Common myeloid progenitor, CD34-positive (primary cell): ENCODE measurements around the gene DBX2.
"Not testable (repeated sequence)": the region's sequence is repeated elsewhere in the genome, so short reads cannot be mapped to it uniquely, and the experiment has no call there.

ENCODE experiments used
- CTCF ChIA-PET: fragments of 350-600 bp; sonication (Branson Sonifier 250); formaldehyde crosslinking; loops from one replicate; lab custom pipeline; 2021; ENCODE audit warnings: antibody characterized with exemption; lab: Charles Lee
- POLR2A ChIA-PET: fragments of 350-600 bp; sonication (Branson Sonifier 250); formaldehyde crosslinking; loops from one replicate; lab custom pipeline; 2021; ENCODE audit warnings: antibody characterized with exemption; lab: Charles Lee
- DNase-seq, 3 donors: peaks; one replicate each; pipeline versions ENCODE4 v3.0.0 to v3.0.0-alpha.2; 2013
- H3K27ac ChIP-seq, 2 experiments: 1 replicate in 1 of 2; 2 replicates in 1 of 2; pipeline ENCODE4 v1.7.0; 2013; ENCODE audit warnings: inconsistent platforms in 2 of 2, low read length in 2 of 2, mild to moderate bottlenecking in 2 of 2, low read depth in 1 of 2, moderate library complexity in 1 of 2; ENCODE audit not compliant: severe bottlenecking in 2 of 2, insufficient read depth in 1 of 2, poor library complexity in 1 of 2
- H3K27me3 ChIP-seq, 5 experiments: replicated peaks in 2 of 5; 1 replicate in 3 of 5; 2 replicates in 2 of 5; pipeline versions ENCODE4 v1.6.1 to v1.7.0; 2013; ENCODE audit warnings: low read length in 4 of 5, mild to moderate bottlenecking in 2 of 5, moderate library complexity in 2 of 5, inconsistent platforms in 1 of 5; ENCODE audit not compliant: insufficient read depth in 5 of 5, control insufficient read depth in 4 of 5
- H3K36me3 ChIP-seq, 4 experiments: 1 replicate in 2 of 4; 2 replicates in 2 of 4; pipeline versions ENCODE4 v1.6.1 to v1.7.0; 2013; ENCODE audit warnings: low read length in 3 of 4, control low read depth in 1 of 4, mild to moderate bottlenecking in 1 of 4; ENCODE audit not compliant: control insufficient read depth in 4 of 4, insufficient read depth in 4 of 4
- H3K4me1 ChIP-seq, 4 experiments: 1 replicate in 3 of 4; 2 replicates in 1 of 4; pipeline versions ENCODE4 v1.6.1 to v1.7.1; 2013; ENCODE audit warnings: low read length in 3 of 4, mild to moderate bottlenecking in 3 of 4, control low read depth in 1 of 4, inconsistent platforms in 1 of 4, moderate library complexity in 1 of 4; ENCODE audit not compliant: control insufficient read depth in 4 of 4, insufficient read depth in 4 of 4; ENCODE audit errors: control extremely low read depth in 1 of 4
- H3K4me3 ChIP-seq, 7 experiments: 1 replicate in 4 of 7; 2 replicates in 3 of 7; pipeline versions ENCODE4 v1.5.1 to v1.7.0; 2013; ENCODE audit warnings: mild to moderate bottlenecking in 7 of 7, low read length in 6 of 7, moderate library complexity in 6 of 7, inconsistent platforms in 2 of 7, low read depth in 2 of 7, control low read depth in 1 of 7; ENCODE audit not compliant: insufficient read depth in 4 of 7, control insufficient read depth in 1 of 7; ENCODE audit errors: extremely low read depth in 1 of 7
- H3K9me3 ChIP-seq, 5 experiments: 1 replicate in 4 of 5; 2 replicates in 1 of 5; pipeline versions ENCODE4 v1.6.1 to v1.7.1; 2013; ENCODE audit warnings: low read length in 4 of 5, mild to moderate bottlenecking in 2 of 5, inconsistent platforms in 1 of 5, low read depth in 1 of 5, moderate library complexity in 1 of 5; ENCODE audit not compliant: control insufficient read depth in 4 of 5, insufficient read depth in 2 of 5; ENCODE audit errors: control extremely low read depth in 1 of 5
- WGBS: methylation state at CpG from one replicate; pipeline ENCODE4 v1.1.5; 2013; ENCODE audit not compliant: insufficient coverage; 5-methylcytosine and 5-hydroxymethylcytosine counted together

Gene DBX2

GRCh38 chr12:45012749-45013148, 38.1 kb downstream of the DBX2 start:
- ChIA-PET CTCF (no interaction called here), POLR2A (no interaction called here)
- 94% methylated on average over 3 of the region's 3 CpGs for WGBS
- H3K36me3 ChIP-seq = no peaks in the 10 kb centered on the region
- H3K27me3 ChIP-seq = no peaks in the 10 kb centered on the region
- no peaks in the 10 kb centered on the region for H3K4me1 ChIP-seq
- no peak for DNase-seq
- H3K9me3 ChIP-seq = no peaks in the 10 kb centered on the region
- no peak overlapping the region for H3K4me3 ChIP-seq
- no peak overlapping the region for H3K27ac ChIP-seq

GRCh38 chr12:45010059-45010458, 40.8 kb downstream of the DBX2 start:
- H3K4me3 ChIP-seq = no peak overlapping the region
- ChIA-PET POLR2A (no interaction called here), CTCF (no interaction called here)
- no peak for DNase-seq
- no peaks in the 10 kb centered on the region for H3K36me3 ChIP-seq
- no CpG with 5 or more reads among the region's 4 CpGs for WGBS
- H3K9me3 ChIP-seq = no peaks in the 10 kb centered on the region
- H3K4me1 ChIP-seq = no peaks in the 10 kb centered on the region
- H3K27ac ChIP-seq = no peak overlapping the region
- H3K27me3 ChIP-seq = no peaks in the 10 kb centered on the region

GRCh38 chr12:45008211-45008610, 42.7 kb downstream of the DBX2 start:
- ChIA-PET POLR2A (no interaction called here), CTCF (no interaction called here)
- no peak overlapping the region for H3K4me3 ChIP-seq
- H3K4me1 ChIP-seq = no peaks in the 10 kb centered on the region
- DNase-seq = no peak
- H3K27ac ChIP-seq = no peak overlapping the region
- H3K36me3 ChIP-seq = no peaks in the 10 kb centered on the region
- H3K9me3 ChIP-seq = no peaks in the 10 kb centered on the region
- H3K27me3 ChIP-seq = peaks cover 0 to 1% (median 0%) of the 10 kb centered on the region in 5 experiments

GRCh38 chr12:44999355-44999754, 51.5 kb downstream of the DBX2 start:
- H3K9me3 ChIP-seq = no peaks in the 10 kb centered on the region
- ChIA-PET POLR2A (no interaction called here), CTCF (no interaction called here)
- H3K27ac ChIP-seq = no peak overlapping the region
- no peak for DNase-seq
- H3K36me3 ChIP-seq = no peaks in the 10 kb centered on the region
- H3K4me3 ChIP-seq = no peak overlapping the region
- peaks cover 0 to 4% (median 0%) of the 10 kb centered on the region in 5 experiments for H3K27me3 ChIP-seq
- H3K4me1 ChIP-seq = no peaks in the 10 kb centered on the region

GRCh38 chr12:44993161-44993560, 57.7 kb downstream of the DBX2 start:
- WGBS = no CpG with 5 or more reads among the region's 1 CpG
- no peak for DNase-seq
- Histone ChIP-seq H3K27ac (no peak overlapping the region), H3K27me3 (peaks cover 0 to 2% (median 0%) of the 10 kb centered on the region in 5 experiments), H3K9me3 (no peaks in the 10 kb centered on the region), H3K36me3 (no peaks in the 10 kb centered on the region), H3K4me1 (no peaks in the 10 kb centered on the region), H3K4me3 (no peak overlapping the region)
- CTCF ChIA-PET = no interaction called here
- POLR2A ChIA-PET = no interaction called here

- CTCF ChIA-PET = interaction anchor here (0.7 kb wide), 1 partner anchor 201 kb away, joined by 3 read pairs; no protein-coding TSS in a partner anchor
- POLR2A ChIA-PET = not testable (repeated sequence)
Observed at GRCh38 chr12:44984863-44985262, 66.0 kb downstream of the DBX2 start.

GRCh38 chr12:44979918-44980317, 71.0 kb downstream of the DBX2 start:
- Histone ChIP-seq H3K4me1 (no peaks in the 10 kb centered on the region), H3K27ac (no peak overlapping the region), H3K27me3 (no peaks in the 10 kb centered on the region), H3K36me3 (no peaks in the 10 kb centered on the region), H3K4me3 (no peak overlapping the region), H3K9me3 (no peaks in the 10 kb centered on the region)
- POLR2A ChIA-PET = no interaction called here
- CTCF ChIA-PET = interaction anchor here (1.1 kb wide), 1 partner anchor 31 kb away, joined by 3 read pairs; no protein-coding TSS in a partner anchor
- no peak for DNase-seq
- 89% methylated on average over 3 of the region's 5 CpGs for WGBS

More at GRCh38 chr12:44984863-44985262, 66.0 kb downstream of the DBX2 start:
- H3K4me3 ChIP-seq, H3K9me3 ChIP-seq, DNase-seq, H3K36me3 ChIP-seq, H3K4me1 ChIP-seq, H3K27ac ChIP-seq, H3K27me3 ChIP-seq: not testable (repeated sequence)
- WGBS = no CpG with 5 or more reads among the region's 10 CpGs
